ENCODE data around the gene NCAM2. TPM values are rescaled to one million over a fixed set of nuclear protein-coding genes. Genes with fewer than 3 reads are reported as not detected.
A peak's percentile ranks its signal among the peaks of the same experiment; 100 is the strongest.
"Not testable (repeated sequence)": the region's sequence is repeated elsewhere in the genome, so short reads cannot be mapped to it uniquely, and the experiment has no call there.

Gene NCAM2
- polyA plus RNA-seq, 1 donor: 5.8 TPM

- DNase-seq: no peak
These were observed 113.2 kb downstream of the NCAM2 start for GRCh38 chr21:21111309-21111920.

- no peak for DNase-seq
These were observed 116.3 kb downstream of the NCAM2 start for GRCh38 chr21:21114461-21114860.

GRCh38 chr21:21119091-21119490 is 120.9 kb downstream of the NCAM2 start:
- no peak for DNase-seq

- DNase-seq: no peak
These were observed 124.5 kb downstream of the NCAM2 start for GRCh38 chr21:21122680-21123079.

GRCh38 chr21:21132390-21132789 is 134.2 kb downstream of the NCAM2 start:
- DNase-seq: no peak

- no peak for DNase-seq
These were observed 139.8 kb downstream of the NCAM2 start for GRCh38 chr21:21137986-21138385.

GRCh38 chr21:21146587-21147373 is 148.6 kb downstream of the NCAM2 start:
- no peak for DNase-seq

- DNase-seq: no peak
These were observed 149.2 kb downstream of the NCAM2 start for GRCh38 chr21:21147374-21147745.

GRCh38 chr21:21148009-21148408 is 149.8 kb downstream of the NCAM2 start:
- DNase-seq: no peak

- DNase-seq: no peak
These were observed 150.3 kb downstream of the NCAM2 start for GRCh38 chr21:21148514-21148913.

- not testable (repeated sequence) for DNase-seq
These were observed 151.2 kb downstream of the NCAM2 start for GRCh38 chr21:21149445-21149844.

- no peak for DNase-seq
These were observed 153.0 kb downstream of the NCAM2 start for GRCh38 chr21:21151231-21151630.

GRCh38 chr21:21156397-21156796 is 158.2 kb downstream of the NCAM2 start:
- DNase-seq: no peak

GRCh38 chr21:21156957-21157356 is 158.7 kb downstream of the NCAM2 start:
- DNase-seq: peak; percentile 29

- no peak for DNase-seq
These were observed 160.2 kb downstream of the NCAM2 start for GRCh38 chr21:21158376-21158918.

- no peak for DNase-seq
These were observed 161.2 kb downstream of the NCAM2 start for GRCh38 chr21:21159253-21159899.

GRCh38 chr21:21162786-21163185 is 164.6 kb downstream of the NCAM2 start:
- DNase-seq: no peak

- DNase-seq: peak; percentile 46
These were observed 165.7 kb downstream of the NCAM2 start for GRCh38 chr21:21163904-21164303.

- DNase-seq: no peak
These were observed 166.9 kb downstream of the NCAM2 start for GRCh38 chr21:21165063-21165645.

GRCh38 chr21:21174676-21175075 is 176.5 kb downstream of the NCAM2 start:
- no peak for DNase-seq

- DNase-seq: no peak
These were observed 177.7 kb downstream of the NCAM2 start for GRCh38 chr21:21175798-21176334.

GRCh38 chr21:21177353-21177986 is 179.3 kb downstream of the NCAM2 start:
- DNase-seq: no peak
